Measurements from ENCODE around the gene ERO1A.

DNA sequence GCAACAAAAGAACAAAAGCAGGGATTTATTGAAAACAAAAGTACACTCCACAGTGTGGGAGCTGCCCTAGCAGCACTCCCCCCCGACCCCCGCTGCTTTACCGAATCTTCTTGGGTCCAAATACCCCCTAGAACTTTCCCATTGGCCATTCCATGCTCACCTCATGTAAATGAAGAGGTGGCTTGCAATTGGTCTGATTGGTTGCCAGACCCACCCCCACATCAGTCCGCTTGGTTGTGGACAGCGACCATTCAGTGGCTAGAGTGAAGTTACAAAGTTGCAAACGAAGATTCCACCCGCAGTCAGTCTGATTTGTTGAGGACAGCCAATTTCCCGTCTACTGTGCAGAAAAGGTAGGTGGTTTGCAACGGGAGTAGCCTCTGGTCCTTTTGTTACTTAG, 38.5 kb upstream of the ERO1A start:
- no peak for TF ChIP-seq POLR2A (IDR thresholded peaks at IDR 0.05)
- TF ChIP-seq, protein P1, sequence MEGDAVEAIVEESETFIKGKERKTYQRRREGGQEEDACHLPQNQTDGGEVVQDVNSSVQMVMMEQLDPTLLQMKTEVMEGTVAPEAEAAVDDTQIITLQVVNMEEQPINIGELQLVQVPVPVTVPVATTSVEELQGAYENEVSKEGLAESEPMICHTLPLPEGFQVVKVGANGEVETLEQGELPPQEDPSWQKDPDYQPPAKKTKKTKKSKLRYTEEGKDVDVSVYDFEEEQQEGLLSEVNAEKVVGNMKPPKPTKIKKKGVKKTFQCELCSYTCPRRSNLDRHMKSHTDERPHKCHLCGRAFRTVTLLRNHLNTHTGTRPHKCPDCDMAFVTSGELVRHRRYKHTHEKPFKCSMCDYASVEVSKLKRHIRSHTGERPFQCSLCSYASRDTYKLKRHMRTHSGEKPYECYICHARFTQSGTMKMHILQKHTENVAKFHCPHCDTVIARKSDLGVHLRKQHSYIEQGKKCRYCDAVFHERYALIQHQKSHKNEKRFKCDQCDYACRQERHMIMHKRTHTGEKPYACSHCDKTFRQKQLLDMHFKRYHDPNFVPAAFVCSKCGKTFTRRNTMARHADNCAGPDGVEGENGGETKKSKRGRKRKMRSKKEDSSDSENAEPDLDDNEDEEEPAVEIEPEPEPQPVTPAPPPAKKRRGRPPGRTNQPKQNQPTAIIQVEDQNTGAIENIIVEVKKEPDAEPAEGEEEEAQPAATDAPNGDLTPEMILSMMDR (IDR thresholded peaks at IDR 0.05), result no peak
- no peak for TF ChIP-seq EP300 (IDR thresholded peaks at IDR 0.05)

Data from tibial nerve (tissue), 4 donors.